K562 (cell line): ENCODE measurements around the gene FTL. TPM values are rescaled to one million over a fixed set of nuclear protein-coding genes. Genes with fewer than 3 reads are reported as not detected.

ENCODE experiments used
- ATF7 ChIP-seq: fragments of 450-650 bp; IDR thresholded peaks from 2 replicates; pipeline ENCODE4 v1.7.1; 2014; ENCODE audit warnings: mild to moderate bottlenecking, moderate library complexity
- CBFA2T3 ChIP-seq: fragments of 450-650 bp; IDR thresholded peaks from 2 replicates; pipeline ENCODE4 v1.6.1; 2017
- CREBBP ChIP-seq: IDR thresholded peaks from one replicate; pipeline ENCODE4 v1.6.1; 2012; ENCODE audit warnings: low read depth, mild to moderate bottlenecking, control low read depth, inconsistent platforms, low read length
- CTBP1 ChIP-seq: fragments of 450-650 bp; IDR thresholded peaks from 2 replicates; pipeline ENCODE4 v1.6.1; 2016; ENCODE audit warnings: borderline replicate concordance
- ELK3 ChIP-seq: fragments of 450-650 bp; formaldehyde crosslinking; IDR thresholded peaks from 2 replicates; pipeline ENCODE4 v1.4.0; 2020; ENCODE audit warnings: mild to moderate bottlenecking
- GATA2 ChIP-seq: sonication (generic); formaldehyde crosslinking; IDR thresholded peaks from 2 replicates; pipeline ENCODE4 v1.4.0; 2020; ENCODE audit warnings: mild to moderate bottlenecking, missing genetic modification reagents
- KDM1A ChIP-seq, 2 experiments: fragments of 450-650 bp; IDR thresholded peaks; 2 replicates each; pipeline ENCODE4 v1.6.1; 2016; ENCODE audit warnings: mild to moderate bottlenecking in 2 of 2
- KDM2B ChIP-seq: fragments of 250-450 bp; sonication (Bioruptor Pico); IDR thresholded peaks from 2 replicates; pipeline ENCODE4 v1.8.0; 2021; ENCODE audit warnings: mild to moderate bottlenecking, moderate library complexity
- MIER1 ChIP-seq: fragments of 450-650 bp; IDR thresholded peaks from 2 replicates; pipeline ENCODE4 v1.6.1; 2016; ENCODE audit warnings: antibody characterized with exemption, mild to moderate bottlenecking, low read depth
- NR0B1 ChIP-seq: fragments of 450-650 bp; IDR thresholded peaks from one replicate; pipeline ENCODE4 v1.6.1; 2018; ENCODE audit warnings: mild to moderate bottlenecking, moderate library complexity; ENCODE audit not compliant: partially characterized antibody
- NR4A1 ChIP-seq, 2 experiments: fragments of 250-450 bp in 1 of 2; fragments of 450-650 bp in 1 of 2; sonication (Bioruptor Pico) in 1 of 2; IDR thresholded peaks; 2 replicates each; pipeline versions ENCODE4 v1.4.0 to v1.6.1; 2016 to 2020; ENCODE audit warnings: mild to moderate bottlenecking in 2 of 2, missing compliant biosample characterization in 1 of 2, missing genetic modification characterization in 1 of 2, moderate library complexity in 1 of 2
- PKNOX1 ChIP-seq: fragments of 450-650 bp; IDR thresholded peaks from 2 replicates; pipeline ENCODE4 v1.6.1; 2016
- POLR2AphosphoS2 ChIP-seq: IDR thresholded peaks from 2 replicates; pipeline ENCODE4 v1.6.1; 2012; ENCODE audit warnings: low read length, improper control_type of control experiment
- POLR2AphosphoS5 ChIP-seq: IDR thresholded peaks from 2 replicates; pipeline ENCODE4 v1.6.1; 2011; ENCODE audit warnings: mild to moderate bottlenecking, low read depth, low read length, moderate library complexity; ENCODE audit not compliant: control insufficient read depth, insufficient read depth
- POLR2B ChIP-seq: fragments of 450-650 bp; IDR thresholded peaks from 2 replicates; pipeline ENCODE4 v1.6.1; 2018; ENCODE audit warnings: low read depth; ENCODE audit not compliant: partially characterized antibody
- RNF2 ChIP-seq: sonication (generic); IDR thresholded peaks from 2 replicates; pipeline ENCODE4 v1.6.1; 2016
- SMAD4 ChIP-seq: fragments of 250-450 bp; sonication (Bioruptor Pico); conservative IDR thresholded peaks from 2 replicates; pipeline ENCODE4 v1.8.0; 2021; ENCODE audit warnings: inconsistent platforms, mild to moderate bottlenecking, moderate library complexity
- TAF9B ChIP-seq: fragments of 450-650 bp; IDR thresholded peaks from 2 replicates; pipeline ENCODE4 v1.6.1; 2018; ENCODE audit warnings: mild to moderate bottlenecking; ENCODE audit not compliant: partially characterized antibody
- TGIF2 ChIP-seq: sonication (generic); formaldehyde crosslinking; IDR thresholded peaks from 2 replicates; pipeline ENCODE4 v1.8.1; 2022; ENCODE audit warnings: mild to moderate bottlenecking, missing genetic modification reagents, moderate library complexity
- TRIM24 ChIP-seq, 2 experiments: fragments of 450-650 bp; IDR thresholded peaks; 2 replicates each; pipeline ENCODE4 v1.6.1; 2016
- XRCC5 ChIP-seq: fragments of 200-400 bp; formaldehyde crosslinking; IDR thresholded peaks from 2 replicates; pipeline ENCODE4 v1.6.1; 2017; ENCODE audit warnings: low read depth, mild to moderate bottlenecking, low read length
- ZNF197 ChIP-seq: fragments of 200-800 bp; sonication (Bioruptor generic); IDR thresholded peaks from 2 replicates; pipeline ENCODE4 v1.6.1; 2016; ENCODE audit warnings: low read depth, missing genetic modification characterization, missing compliant biosample characterization
- ZNF311 ChIP-seq: fragments of 250-450 bp; sonication (Bioruptor Pico); IDR thresholded peaks from 2 replicates; pipeline ENCODE4 v1.4.0; 2020; ENCODE audit warnings: mild to moderate bottlenecking, moderate library complexity
- ZNF589 ChIP-seq: fragments of 200-800 bp; sonication (Bioruptor generic); IDR thresholded peaks from 2 replicates; pipeline ENCODE4 v1.6.1; 2016; ENCODE audit warnings: low read depth, missing genetic modification characterization, missing compliant biosample characterization
- ZNF699 ChIP-seq: fragments of 250-450 bp; sonication (Bioruptor Pico); IDR thresholded peaks from 2 replicates; pipeline ENCODE4 v1.8.0; 2021; ENCODE audit warnings: mild to moderate bottlenecking, moderate library complexity; ENCODE audit not compliant: insufficient replicate concordance
- polyA plus RNA-seq, 8 experiments: library from polyadenylated mRNA; depleted of rRNA in 4 of 8; stranded (reverse) in 5 of 8; unstranded in 3 of 8; fragments of >200 nt; fragmentation: Nextera tagmentation in 2 of 8; fragmentation: Illumina TruSeq in 1 of 8; extraction: Ambion mirVana in 2 of 8; extraction: Trizol in 1 of 8; gene quantifications; 2 replicates each; pipeline versions ENCODE4 v1.2.1 to v1.2.3, GENCODE V29; 2011 to 2014; ENCODE audit warnings: inconsistent platforms in 1 of 8, missing spikeins in 1 of 8
- total RNA-seq, 7 experiments: library from RNA; depleted of rRNA in 6 of 7; stranded (reverse); fragments of >200 nt in 6 of 7; fragmentation: Illumina TruSeq in 2 of 7; extraction: Trizol in 2 of 7; gene quantifications; 2 replicates each; pipeline versions ENCODE4 v1.2.1 to v1.2.3, GENCODE V29; 2011 to 2021; ENCODE audit warnings: low replicate concordance in 1 of 7

FTL gene
- total and polyA plus RNA-seq, 9 of the 15 experiments (the other 6 are each of a cell fraction or from before 2014, with no cell fraction given), result 1,231 to 27,415 (median 3,965) TPM

GRCh38 chr19:48965040-48965805, at the start of gene FTL (continued):
- TF ChIP-seq CREBBP (no peak), TAF9B (peak; percentile 96), POLR2AphosphoS5 (peak; percentile 99), TRIM24 (IDR thresholded peaks at IDR 0.05) (0 out of 4 replicates have a peak, but pooled peaks of 1 of the 2 experiments have one; percentile 24), PKNOX1 (peak; percentile 36), POLR2AphosphoS2 (peak; percentile 93), CBFA2T3 (no peak; the same call in 1 of the 2 replicates), NR4A1 (CRISPR knock-in tag; IDR thresholded peaks at IDR 0.05) (no peak), NR4A1 (tag; IDR thresholded peaks at IDR 0.05) (0 out of 2 replicates have a peak, but pooled peaks have one; percentile 31), ELK3 (CRISPR knock-in tag) (no peak), RNF2 (peak; percentile 70), KDM2B (CRISPR knock-in tag) (peak; percentile 69; the same call in 1 of the 2 replicates), MIER1 (peak; percentile 50; the same call in 1 of the 2 replicates), SMAD4 (CRISPR knock-in tag) (no peak; the same call in 1 of the 2 replicates), ZNF197 (CRISPR knock-in tag) (peak; percentile 54; the same call in 1 of the 2 replicates), TGIF2 (CRISPR knock-in tag) (peak; percentile 51; the same call in 1 of the 2 replicates), ZNF311 (CRISPR knock-in tag) (no peak), ZNF699 (CRISPR knock-in tag) (no peak), KDM1A (IDR thresholded peaks at IDR 0.05) (no peak), NR0B1 (no peak), XRCC5 (0 out of 2 replicates have a peak, but pooled peaks have one; percentile 68), POLR2B (peak; percentile 100), ZNF589 (CRISPR knock-in tag) (0 out of 2 replicates have a peak, but pooled peaks have one; percentile 3), GATA2 (0 out of 2 replicates have a peak, but pooled peaks have one; percentile 26), ATF7 (peak; percentile 55; the same call in 1 of the 2 replicates), CTBP1 (peak; percentile 46; the same call in 1 of the 2 replicates)
